A172 (cell line): Measurements from ENCODE around the gene DMAC2L. TPM values are rescaled to one million over a fixed set of nuclear protein-coding genes. Genes with fewer than 3 reads are reported as not detected.
"Not testable (repeated sequence)": the region's sequence is repeated elsewhere in the genome, so short reads cannot be mapped to it uniquely, and the experiment has no call there.

Experiments
- DNase-seq: peaks from one replicate; pipeline ENCODE4 v3.0.0-alpha.2; 2015; ENCODE audit warnings: low spot score
- total RNA-seq: library from RNA; depleted of rRNA; stranded (reverse); fragments of >200 nt; shearing (Covaris generic); gene quantifications from 2 replicates; pipeline ENCODE4 v1.2.3, GENCODE V29; 2014; rRNA removed

Gene DMAC2L
- 2.3 and 3.5 TPM in 2 replicates for total RNA-seq

GRCh38 chr14:50311972-50312733, at the start of gene DMAC2L, which contains the start of gene L2HGDH:
DMAC2L (plus strand) TSS chr14:50312324; CDS start chr14:50321488, 9,164 bp downstream.
L2HGDH (minus strand) TSS chr14:50312229; CDS start chr14:50312150, 79 bp downstream.
- peak; percentile 72 for DNase-seq

- DNase-seq: no peak
Measured at GRCh38 chr14:50262865-50263264, 49.3 kb upstream of the DMAC2L start.

GRCh38 chr14:50263321-50263720, 48.8 kb upstream of the DMAC2L start:
- DNase-seq: no peak

- DNase-seq: no peak
Measured at GRCh38 chr14:50265029-50265428, 47.1 kb upstream of the DMAC2L start.

- no peak for DNase-seq
Measured at GRCh38 chr14:50270932-50271331, 41.2 kb upstream of the DMAC2L start.

- peak; percentile 37 for DNase-seq
Measured at GRCh38 chr14:50272498-50272897, 39.6 kb upstream of the DMAC2L start.

- no peak for DNase-seq
Measured at GRCh38 chr14:50285861-50286260, 26.3 kb upstream of the DMAC2L start.

GRCh38 chr14:50288146-50288545, 24.0 kb upstream of the DMAC2L start:
- DNase-seq: no peak

GRCh38 chr14:50290306-50290705, 21.8 kb upstream of the DMAC2L start:
- DNase-seq: no peak

GRCh38 chr14:50299585-50299984, 12.5 kb upstream of the DMAC2L start:
- no peak for DNase-seq

- no peak for DNase-seq
Measured at GRCh38 chr14:50301914-50302313, 10.2 kb upstream of the DMAC2L start.

GRCh38 chr14:50303744-50304471, 8.2 kb upstream of the DMAC2L start:
- no peak for DNase-seq

GRCh38 chr14:50308363-50308915, 3.7 kb upstream of the DMAC2L start:
- no peak for DNase-seq

GRCh38 chr14:50310445-50310844, 1.7 kb upstream of the DMAC2L start:
- no peak for DNase-seq

GRCh38 chr14:50311337-50311971, 670 bp upstream of the DMAC2L start:
- no peak for DNase-seq

GRCh38 chr14:50312734-50313054, 570 bp downstream of the DMAC2L start:
- DNase-seq: peak; percentile 22

GRCh38 chr14:50314098-50314497, 2.0 kb downstream of the DMAC2L start:
- DNase-seq: not testable (repeated sequence)

- DNase-seq: peak; percentile 14
Measured at GRCh38 chr14:50318031-50318626, 6.0 kb downstream of the DMAC2L start.

- no peak for DNase-seq
Measured at GRCh38 chr14:50319293-50319692, 7.2 kb downstream of the DMAC2L start.

- DNase-seq: no peak
Measured at GRCh38 chr14:50319721-50320120, 7.6 kb downstream of the DMAC2L start.

GRCh38 chr14:50320283-50320682, 8.2 kb downstream of the DMAC2L start:
- DNase-seq: no peak
